ENCODE measurements around the gene PFAS.

Gene PFAS

DNA sequence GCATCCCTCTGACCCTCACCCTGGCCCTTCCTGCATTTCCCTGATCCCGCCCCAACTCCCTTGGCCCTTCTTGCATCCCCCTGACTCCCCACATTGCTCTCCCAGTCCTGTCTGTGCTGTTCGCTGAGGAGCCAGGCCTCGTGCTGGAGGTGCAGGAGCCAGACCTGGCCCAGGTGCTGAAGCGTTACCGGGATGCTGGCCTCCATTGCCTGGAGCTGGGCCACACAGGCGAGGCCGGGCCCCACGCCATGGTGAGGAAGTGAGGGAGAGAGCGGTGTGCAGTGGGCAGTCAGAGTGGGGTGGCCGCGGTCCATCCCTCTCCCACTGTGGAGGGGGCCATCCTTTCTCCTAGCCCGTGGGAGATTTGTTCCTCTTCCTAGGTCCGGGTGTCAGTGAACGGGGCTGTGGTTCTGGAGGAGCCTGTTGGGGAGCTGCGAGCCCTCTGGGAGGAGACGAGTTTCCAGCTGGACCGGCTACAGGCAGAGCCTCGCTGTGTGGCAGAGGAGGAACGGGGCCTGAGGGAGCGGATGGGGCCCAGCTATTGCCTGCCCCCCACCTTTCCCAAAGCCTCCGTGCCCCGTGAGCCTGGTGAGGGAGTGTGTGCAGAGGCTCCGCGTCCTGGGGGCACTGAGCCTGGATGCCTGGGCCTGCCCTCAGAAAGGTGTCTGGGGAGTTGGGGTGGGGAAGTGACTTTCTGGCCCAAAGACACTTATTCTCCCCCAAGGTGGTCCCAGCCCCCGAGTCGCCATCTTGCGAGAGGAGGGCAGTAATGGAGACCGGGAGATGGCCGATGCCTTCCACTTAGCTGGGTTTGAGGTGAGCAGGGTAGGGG is 17.8 kb downstream of the PFAS start:
- in situ Hi-C loops (cut with MboI; ENCODE audit: low sequenced_read_pairs): no loop called here

- in situ Hi-C loops (cut with MboI; ENCODE audit: low sequenced_read_pairs): no loop called here
These were observed 18.5 kb downstream of the PFAS start for GRCh38 chr17:8267480-8268147.

DNA sequence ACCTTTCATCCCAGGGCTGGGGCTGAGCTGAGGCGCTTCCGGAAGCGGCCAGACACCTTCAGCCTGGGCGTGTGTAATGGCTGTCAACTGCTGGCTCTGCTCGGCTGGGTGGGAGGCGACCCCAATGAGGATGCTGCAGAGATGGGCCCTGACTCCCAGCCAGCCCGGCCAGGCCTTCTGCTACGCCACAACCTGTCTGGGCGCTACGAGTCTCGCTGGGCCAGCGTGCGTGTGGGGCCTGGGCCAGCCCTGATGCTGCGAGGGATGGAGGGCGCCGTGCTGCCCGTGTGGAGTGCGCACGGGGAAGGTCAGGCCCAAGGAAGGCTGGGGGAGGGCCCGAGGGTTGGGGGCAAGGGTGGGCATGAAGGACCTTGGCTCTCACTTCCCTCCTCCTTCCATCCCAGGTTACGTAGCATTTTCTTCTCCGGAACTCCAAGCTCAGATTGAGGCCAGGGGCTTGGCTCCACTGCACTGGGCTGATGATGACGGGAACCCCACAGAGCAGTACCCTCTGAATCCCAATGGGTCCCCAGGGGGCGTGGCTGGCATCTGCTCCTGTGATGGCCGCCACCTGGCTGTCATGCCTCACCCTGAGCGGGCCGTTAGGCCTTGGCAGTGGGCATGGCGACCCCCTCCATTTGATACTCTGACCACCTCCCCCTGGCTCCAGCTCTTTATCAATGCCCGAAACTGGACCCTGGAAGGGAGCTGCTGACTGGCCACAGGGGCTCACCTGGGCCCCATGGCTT is 19.6 kb downstream of the PFAS start:
- in situ Hi-C loops (cut with MboI; ENCODE audit: low sequenced_read_pairs): no loop called here

DNA sequence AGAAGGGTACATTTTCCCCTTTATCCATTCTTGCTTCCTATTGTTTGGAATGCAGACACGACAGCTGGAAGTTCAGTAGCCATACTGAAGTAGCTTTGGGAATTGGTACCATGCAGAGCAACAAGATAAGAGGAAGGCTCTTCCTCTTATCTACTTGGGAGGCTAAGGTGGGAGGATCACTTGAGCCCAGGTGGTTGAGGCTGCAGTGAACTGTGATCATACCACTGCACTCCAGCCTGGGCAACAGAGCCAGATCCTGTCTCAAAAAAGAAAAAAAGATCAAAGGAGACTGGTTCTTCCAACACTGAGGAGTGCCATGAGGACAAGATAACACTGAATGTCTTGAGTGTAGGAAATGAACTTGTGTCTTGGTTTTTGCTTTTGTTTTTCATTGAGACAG is 23.3 kb downstream of the PFAS start:
- in situ Hi-C loops (cut with MboI; ENCODE audit: low sequenced_read_pairs): no loop called here

- in situ Hi-C loops (cut with MboI; ENCODE audit: low sequenced_read_pairs): no loop called here
These were observed 24.9 kb downstream of the PFAS start for GRCh38 chr17:8273884-8274444.

DNA sequence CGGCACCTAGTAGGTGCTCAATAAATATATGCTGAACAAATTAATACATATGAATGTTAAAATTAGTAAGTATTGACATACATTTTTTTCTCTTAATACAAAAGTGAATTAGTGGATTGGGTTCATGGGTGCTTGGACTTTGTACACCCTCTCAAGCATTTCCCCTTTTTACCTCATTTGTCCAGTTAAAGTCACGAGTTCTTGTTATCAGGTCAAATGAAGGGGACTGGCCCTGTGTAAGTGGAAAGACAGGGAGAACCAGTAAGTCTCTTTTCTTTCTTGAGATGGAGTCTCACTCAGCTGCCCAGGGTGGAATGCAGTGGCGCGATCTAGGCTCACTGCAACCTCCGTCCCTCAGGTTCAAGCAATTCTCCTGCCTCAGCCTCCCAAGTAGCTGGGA is 25.7 kb downstream of the PFAS start:
- in situ Hi-C loops (cut with MboI; ENCODE audit: low sequenced_read_pairs): no loop called here

- in situ Hi-C loops (cut with MboI; ENCODE audit: low sequenced_read_pairs): no loop called here
These were observed 26.6 kb downstream of the PFAS start for GRCh38 chr17:8275421-8276290.

DNA sequence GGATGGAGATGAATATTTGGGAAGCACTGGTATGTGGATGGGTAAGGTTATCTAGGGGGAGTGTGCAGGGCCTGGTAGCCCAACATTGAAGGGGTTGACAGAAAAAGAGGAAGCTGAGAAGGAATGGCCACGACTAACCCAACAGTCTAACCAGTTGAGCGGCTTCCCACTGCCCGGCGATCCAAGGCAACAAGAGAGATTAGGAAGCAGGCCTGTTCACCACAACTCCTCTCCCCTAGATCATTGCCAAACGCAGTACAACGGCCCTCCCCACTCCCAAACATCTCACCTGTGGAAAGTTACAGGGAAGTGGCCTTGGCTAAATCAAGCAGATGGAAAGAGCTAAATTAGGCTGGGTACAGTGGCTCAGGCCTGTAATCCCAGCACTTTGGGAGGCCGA is 28.2 kb downstream of the PFAS start:
- in situ Hi-C loops (cut with MboI; ENCODE audit: low sequenced_read_pairs): no loop called here

DNA sequence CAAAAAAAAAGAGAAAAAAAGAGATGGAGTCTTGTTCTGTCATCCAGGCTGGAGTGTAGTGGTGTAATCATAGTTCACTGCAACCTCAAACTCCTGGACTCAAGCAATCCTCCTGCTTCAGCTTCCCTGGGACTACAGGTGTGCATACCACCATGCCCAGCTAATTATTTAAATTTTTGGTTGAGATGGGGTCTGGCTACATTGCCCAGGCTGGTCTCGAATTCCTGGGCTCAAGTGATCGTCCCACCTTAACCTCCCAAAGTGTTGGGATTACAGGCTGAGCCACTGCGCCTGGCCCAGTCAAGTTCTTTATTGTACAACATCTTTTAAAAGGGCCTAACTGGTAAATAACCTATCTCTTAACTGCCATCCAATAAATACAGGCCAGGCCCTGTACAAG is 33.3 kb downstream of the PFAS start:
- in situ Hi-C loops (cut with MboI; ENCODE audit: low sequenced_read_pairs): no loop called here

GRCh38 chr17:8283356-8283755 is 34.3 kb downstream of the PFAS start:
- in situ Hi-C loops (cut with MboI; ENCODE audit: low sequenced_read_pairs): no loop called here

GRCh38 chr17:8284126-8284525 is 35.0 kb downstream of the PFAS start:
- in situ Hi-C loops (cut with MboI; ENCODE audit: low sequenced_read_pairs): no loop called here

DNA sequence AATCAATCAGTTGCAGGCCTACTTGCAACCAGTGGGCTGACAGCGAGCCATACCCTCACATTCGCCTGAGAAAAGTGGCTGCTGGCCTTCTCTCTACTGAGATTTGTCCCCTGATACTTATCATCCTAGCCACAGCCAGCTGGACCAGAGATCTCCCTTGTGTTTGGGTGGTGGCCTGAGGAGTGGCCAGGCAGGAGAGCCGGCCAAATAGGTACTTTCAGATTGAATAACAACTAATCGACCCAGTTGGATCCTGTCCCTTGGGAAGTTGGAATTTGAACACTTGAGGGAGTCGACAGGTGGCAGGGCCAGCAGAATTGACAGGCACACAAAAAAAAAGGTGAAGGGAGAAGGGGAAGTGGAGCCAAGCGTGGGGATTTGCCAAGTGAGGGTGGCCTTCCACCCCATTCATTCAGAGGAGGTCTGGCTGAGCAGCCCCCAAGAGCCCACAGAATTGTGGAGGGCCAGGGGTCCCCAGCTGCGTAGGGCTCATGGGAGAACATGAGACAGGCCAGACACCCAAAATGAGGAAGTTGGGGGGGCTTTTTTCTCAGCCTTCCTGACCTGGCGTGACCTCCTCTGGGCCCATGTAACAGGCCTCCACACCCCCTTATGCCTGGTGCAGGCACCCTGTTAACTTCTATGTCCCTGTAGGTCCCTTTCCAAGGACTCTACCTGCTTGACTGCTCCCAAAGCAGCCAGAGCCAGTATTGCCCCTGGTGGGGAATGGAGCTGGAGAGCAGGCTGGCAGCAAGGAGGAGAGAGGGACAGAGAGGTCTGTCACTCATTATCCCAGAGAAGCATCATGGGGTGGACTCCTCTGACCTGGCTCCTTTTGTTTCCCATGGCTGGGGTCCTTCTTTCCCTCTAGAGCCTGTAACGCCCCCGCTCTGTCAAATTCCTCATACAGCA is 36.4 kb downstream of the PFAS start:
- in situ Hi-C loops (cut with MboI; ENCODE audit: low sequenced_read_pairs): no loop called here

GRCh38 chr17:8287651-8288335 is 38.7 kb downstream of the PFAS start:
- in situ Hi-C loops (cut with MboI; ENCODE audit: low sequenced_read_pairs): no loop called here

GRCh38 chr17:8288336-8289102 is 39.4 kb downstream of the PFAS start, which contains the start of gene RANGRF:
Gene RANGRF, plus strand, starts transcription at chr17:8288670. Its CDS starts 119 bp downstream, at chr17:8288789.
- in situ Hi-C loops (cut with MboI; ENCODE audit: low sequenced_read_pairs): no loop called here

DNA sequence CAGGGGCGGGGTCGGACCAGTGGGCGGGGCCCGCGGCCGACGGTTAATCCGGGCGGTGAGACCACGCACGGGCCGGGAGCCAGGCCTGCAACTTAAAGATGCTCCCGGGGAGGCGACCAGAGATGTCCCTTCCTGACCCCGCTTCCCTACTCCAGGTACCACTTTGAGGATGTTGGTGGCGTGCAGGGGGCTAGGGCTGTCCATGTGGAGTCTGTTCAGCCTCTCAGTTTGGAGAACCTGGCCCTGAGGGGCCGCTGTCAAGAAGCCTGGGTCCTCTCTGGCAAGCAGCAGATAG is 40.0 kb downstream of the PFAS start:
- in situ Hi-C loops (cut with MboI; ENCODE audit: low sequenced_read_pairs): no loop called here

DNA sequence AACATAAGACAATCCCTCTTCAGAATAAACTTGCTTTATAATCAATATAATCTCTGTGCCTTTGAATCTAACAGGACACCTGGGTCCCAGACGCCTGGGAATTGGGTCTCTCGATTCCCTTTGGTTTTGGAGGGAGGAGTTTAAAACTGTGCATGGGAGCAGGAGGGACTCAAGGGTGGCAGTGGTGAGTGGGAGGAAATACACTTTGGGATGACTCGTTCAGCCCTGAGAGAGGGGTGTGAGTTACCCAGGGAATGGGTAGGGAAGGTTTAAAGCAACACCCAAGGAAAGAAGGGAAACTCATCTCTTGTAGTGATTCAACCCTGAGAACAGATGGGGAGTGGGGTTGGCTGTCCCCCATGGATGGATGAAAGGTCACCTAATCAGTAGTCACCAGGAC is 41.0 kb downstream of the PFAS start:
- in situ Hi-C loops (cut with MboI; ENCODE audit: low sequenced_read_pairs): no loop called here

- in situ Hi-C loops (cut with MboI; ENCODE audit: low sequenced_read_pairs): no loop called here
These were observed 43.7 kb downstream of the PFAS start for GRCh38 chr17:8292639-8293395.

GRCh38 chr17:8294361-8294760 is 45.3 kb downstream of the PFAS start:
- in situ Hi-C loops (cut with MboI; ENCODE audit: low sequenced_read_pairs): no loop called here

Data from HL-60/S4 treated with retinoic acid at 250 ng/mL for 4 days and 3 days (cell line).